Activated gamma-delta T cell (primary cell): ENCODE results near the gene FAAP100.
A peak's percentile ranks its signal among the peaks of the same experiment; 100 is the strongest.

Experiments
- DNase-seq: peaks from one replicate; lab custom pipeline; 2025; lab: John Stamatoyannopoulos, UW

FAAP100 gene

DNA sequence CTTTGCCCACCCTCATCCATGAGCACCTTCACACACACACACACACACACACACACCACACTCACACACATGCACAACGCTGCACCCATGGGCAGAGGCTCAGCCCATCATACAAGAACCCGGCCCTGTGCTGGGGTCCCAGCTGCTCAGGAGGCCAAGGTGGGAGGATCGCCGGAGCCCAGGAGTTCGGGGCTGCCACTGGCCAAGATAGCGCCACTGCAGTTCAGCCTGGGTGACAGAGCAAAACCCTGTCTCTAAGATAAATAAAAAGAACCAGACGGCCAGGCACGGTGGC lies 27.3 kb downstream of the FAAP100 start:
- DNase-seq = no peak

- no peak for DNase-seq
Measured at GRCh38 chr17:81524039-81524864, 27.9 kb downstream of the FAAP100 start.

- no peak for DNase-seq
Measured at GRCh38 chr17:81523402-81524038, 28.6 kb downstream of the FAAP100 start.

DNA sequence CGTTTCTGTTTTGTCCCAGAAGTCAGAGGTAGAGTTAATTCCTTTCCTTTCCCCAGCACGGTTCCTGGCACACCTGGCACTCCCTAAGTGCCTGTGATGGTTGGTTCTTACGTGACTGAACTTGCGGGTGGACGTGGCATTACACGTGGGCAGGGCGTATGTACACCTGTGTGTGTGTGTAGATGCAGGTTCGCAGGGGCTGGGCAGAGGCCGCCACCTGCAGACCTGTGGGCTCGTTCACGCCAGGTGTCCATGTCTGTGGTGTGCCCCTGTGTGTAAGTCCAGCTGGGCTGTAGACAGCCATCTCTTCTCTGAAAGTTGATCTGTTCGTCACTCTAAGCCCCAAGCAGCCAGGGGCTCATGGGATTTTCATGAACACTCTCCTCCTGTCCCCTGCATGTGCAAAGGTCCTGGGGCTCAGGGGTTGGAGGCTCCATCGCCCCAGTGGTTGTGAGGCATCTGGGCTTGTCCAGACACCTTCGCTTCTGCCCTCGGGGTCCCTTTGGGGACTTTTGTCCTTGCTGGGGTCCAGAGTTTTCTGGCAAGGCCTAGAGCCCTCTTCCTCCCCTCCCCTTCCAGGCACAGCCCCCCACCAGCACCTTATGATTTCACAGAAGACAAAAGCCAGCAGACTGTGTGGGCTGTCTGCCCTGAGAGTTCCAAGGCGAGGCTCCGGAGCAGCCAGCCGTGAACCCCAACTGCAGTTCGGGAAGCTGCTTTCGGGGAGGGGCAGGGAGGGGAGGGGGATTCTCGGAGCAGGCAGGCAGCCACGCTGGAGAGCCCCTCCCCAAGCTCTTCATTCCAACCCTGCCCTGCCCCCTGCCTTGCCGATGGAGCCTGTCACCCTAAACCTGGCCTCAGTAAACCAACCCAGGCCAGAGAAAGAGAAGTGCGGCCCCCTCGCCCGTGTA lies 29.4 kb downstream of the FAAP100 start:
- DNase-seq = no peak

DNA sequence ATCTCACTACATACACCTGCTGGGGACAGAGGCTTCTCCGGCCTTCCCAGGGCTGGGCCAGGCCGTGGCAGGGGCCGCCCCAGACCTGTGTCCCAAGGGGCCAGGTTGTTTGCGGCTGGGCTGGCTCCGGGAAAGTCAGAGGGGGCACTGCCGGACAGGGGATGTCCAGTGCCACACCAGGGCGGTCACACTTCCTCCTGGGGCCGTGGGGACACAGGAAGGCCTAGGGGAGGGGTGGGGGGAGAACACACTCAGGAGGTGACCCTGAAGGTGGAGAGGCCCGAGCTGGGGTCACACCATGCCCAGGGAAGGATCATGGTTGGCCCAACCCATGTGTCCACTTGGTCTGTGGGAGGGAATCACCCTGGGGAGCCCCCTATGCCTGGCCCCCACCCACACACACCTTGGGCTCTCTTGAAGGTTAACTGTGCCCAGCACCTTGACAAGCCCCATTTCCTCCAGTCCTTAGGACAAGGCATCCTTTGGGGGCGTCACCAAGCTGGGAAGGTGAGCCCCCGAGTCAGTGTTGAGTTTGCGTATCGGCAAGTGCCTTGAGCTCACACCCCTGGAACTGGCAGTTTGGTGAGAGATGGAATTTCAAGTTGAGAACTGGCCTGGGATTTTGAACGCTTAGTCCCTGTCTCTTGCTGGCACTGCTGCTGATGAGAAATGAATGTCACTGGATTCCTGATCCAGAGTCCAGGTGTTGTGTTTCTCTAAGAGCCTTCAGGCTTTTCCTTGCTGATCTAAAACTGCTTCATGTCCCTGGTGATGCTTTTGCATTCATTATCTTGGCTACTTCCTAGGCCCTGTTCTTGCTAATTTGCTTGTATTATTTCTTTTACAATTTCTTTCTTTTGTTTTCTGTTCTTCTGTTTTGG lies 31.9 kb downstream of the FAAP100 start:
- DNase-seq = no peak

- DNase-seq = peak; percentile 54
Measured at GRCh38 chr17:81519284-81520020, 32.7 kb downstream of the FAAP100 start.

- DNase-seq = no peak
Measured at GRCh38 chr17:81518785-81519283, 33.3 kb downstream of the FAAP100 start.

DNA sequence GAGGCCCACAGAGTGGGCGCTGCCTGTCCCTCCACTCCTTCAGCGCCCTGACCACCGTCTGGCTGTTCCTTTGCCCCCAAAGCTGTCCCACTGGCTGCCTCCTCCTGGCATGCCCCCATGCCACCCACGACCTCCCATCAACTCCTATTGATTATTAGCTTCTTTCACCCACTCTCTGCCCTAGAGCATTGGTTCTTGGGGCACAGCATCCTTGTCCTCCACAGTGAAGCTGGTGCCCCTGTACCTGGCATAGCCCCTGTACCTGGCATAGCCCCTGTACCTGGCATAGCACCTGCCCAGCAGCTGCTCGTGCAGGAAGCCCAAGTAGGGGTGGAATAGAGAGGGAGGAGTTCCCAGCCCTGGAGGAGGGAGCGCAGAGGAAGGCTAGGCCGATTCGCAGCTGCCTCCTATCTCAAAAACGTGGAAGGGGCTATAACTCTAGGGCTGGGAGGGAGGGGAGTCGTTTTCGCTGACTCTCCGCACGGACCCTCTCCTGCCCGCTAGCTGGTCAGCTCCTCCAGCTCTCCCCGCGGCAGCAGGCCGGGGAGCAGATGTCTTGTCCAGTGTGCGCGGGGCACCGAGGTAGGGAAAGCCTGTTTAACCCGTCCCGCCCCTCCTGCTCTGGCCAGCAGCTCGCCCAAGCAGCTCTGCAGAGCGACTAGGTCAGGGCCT lies 33.9 kb downstream of the FAAP100 start:
- no peak for DNase-seq

GRCh38 chr17:81517339-81518112 lies 34.6 kb downstream of the FAAP100 start:
- DNase-seq = no peak

DNA sequence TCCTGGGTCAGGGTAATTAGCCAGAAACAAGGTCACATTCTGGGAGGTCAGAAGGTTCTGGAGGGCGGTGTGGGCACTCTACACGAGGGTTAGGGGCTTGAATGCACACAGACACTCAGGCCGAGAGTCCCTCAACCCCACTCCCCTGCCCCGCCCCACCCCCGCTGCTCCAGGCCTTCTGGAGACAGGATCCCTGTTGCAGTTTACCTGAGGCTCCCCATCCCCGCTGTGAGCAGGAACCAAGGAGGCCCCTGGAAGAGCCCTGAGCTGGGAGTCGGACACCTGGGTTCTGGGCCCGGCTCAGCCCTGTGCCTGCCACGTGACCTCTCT lies 35.2 kb downstream of the FAAP100 start:
- no peak for DNase-seq

GRCh38 chr17:81516439-81516838 lies 35.7 kb downstream of the FAAP100 start:
- no peak for DNase-seq

DNA sequence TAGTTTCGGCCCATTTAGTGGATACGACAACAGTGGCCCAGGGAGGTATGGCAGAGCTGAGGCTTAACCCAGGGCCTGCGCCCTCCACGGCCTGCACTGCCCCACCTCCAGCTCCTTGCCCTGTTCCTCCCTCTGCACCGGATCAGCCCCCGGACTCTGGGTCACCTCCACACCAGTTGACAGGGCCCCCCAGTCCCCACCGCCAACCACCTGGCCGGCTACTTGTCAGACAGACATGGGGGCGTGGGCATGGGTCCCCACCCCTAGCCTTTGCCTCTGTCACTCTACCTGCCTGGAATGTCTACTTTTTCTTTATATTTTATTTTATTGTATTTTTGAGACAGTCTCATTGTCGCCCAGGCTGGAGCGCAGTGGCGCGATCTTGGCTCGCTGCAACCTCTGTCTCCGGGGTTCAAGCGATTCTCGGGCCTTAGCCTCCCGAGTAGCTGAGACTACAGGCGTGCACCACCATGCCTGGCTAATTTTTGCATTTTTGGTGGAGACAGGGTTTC lies 36.6 kb downstream of the FAAP100 start:
- DNase-seq = no peak

DNA sequence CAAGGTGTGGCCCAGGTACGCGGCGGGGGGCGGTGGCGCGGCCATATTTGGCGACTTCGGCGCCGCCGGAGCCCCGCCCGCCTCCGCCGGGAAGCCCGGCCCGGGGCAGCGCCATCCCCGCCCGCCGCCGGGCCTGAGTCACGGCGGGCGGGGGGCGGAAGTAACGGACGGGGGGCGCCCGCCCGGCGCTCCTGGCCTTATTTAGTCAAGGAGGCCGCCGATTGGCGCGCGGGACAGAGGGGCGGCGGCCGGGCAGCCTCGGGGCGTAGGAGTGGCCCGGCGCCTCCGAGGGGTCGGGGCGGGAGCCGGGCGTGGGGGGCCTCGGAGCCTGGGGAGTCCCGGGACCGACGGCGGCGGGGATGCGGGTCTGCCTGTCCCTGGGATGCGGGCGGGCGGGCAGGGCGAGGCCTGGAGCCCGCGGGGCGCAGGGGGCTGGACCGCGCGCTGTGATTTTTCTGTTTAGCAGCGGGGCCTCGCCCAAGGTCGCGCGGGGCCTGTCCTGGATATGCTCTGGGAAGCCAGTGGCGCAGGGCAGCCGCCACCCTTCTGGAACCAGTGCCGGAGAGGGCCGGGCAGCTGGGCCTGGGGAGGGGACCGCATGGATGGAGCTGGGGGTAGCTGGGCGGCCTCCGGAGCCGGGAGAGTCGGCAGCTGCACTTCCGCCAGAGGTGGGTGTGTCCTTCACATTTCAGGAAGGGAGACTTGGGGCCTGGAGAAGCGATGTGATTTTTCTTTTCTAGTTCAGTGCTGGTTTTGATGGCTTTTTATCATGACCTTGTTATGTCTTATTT lies 37.2 kb downstream of the FAAP100 start:
- peak; percentile 73 for DNase-seq

GRCh38 chr17:81514489-81514738 lies 37.7 kb downstream of the FAAP100 start:
- DNase-seq = no peak

DNA sequence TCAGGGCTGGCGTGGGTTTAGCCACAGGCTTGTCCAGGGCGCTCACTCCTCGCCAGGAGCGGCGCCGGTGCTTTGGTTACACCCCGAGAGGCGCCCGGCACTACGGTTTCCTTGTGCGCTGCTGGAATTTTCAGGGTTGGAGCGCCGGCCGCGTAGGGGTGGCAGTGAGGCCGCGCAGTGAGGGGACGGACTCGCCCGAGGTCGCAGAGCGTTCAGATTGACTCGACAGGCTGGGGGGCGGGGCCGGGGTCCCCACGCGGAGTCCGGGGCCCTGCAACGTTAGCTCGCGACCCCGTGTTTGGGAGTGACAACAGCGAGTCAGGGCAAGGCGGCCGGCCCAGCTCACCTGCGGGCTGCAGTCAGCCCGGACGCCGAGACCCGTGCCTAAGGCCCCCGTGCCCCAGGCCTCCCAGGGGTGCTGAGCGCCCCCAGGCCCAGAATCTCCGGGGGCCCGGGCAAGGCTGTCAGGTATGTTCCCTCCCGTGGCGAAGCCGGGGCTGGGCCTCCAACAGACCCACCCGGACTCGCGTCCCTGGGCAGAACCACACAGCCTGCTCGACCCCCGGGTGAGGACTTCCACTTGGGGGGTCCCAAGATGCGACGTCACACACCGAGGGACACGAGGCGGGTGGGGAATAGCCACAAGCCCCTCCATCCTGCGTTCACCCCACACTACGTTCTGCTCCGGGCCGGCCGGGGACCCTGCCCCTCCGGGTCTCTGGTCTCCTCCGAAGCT lies 38.2 kb downstream of the FAAP100 start:
- DNase-seq = no peak

DNA sequence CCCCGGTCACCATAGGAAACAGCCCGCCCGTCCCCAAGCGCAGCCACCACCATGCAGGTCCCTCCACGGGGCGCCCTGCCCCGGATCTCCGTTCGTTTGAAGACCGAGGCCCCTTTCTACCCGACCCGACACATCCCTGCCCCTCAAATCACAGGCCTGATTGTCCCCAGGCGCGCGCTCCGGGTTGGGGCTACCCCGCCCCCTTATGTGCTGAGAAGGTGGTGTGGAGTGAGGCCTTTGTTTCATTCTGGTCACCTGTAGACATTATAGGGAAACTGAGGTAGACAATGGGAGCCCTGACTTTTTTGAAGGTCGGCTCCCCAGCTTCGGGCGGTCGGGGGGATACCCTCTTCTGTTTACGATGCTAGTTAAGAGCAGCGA lies 38.8 kb downstream of the FAAP100 start:
- DNase-seq = peak; percentile 52

DNA sequence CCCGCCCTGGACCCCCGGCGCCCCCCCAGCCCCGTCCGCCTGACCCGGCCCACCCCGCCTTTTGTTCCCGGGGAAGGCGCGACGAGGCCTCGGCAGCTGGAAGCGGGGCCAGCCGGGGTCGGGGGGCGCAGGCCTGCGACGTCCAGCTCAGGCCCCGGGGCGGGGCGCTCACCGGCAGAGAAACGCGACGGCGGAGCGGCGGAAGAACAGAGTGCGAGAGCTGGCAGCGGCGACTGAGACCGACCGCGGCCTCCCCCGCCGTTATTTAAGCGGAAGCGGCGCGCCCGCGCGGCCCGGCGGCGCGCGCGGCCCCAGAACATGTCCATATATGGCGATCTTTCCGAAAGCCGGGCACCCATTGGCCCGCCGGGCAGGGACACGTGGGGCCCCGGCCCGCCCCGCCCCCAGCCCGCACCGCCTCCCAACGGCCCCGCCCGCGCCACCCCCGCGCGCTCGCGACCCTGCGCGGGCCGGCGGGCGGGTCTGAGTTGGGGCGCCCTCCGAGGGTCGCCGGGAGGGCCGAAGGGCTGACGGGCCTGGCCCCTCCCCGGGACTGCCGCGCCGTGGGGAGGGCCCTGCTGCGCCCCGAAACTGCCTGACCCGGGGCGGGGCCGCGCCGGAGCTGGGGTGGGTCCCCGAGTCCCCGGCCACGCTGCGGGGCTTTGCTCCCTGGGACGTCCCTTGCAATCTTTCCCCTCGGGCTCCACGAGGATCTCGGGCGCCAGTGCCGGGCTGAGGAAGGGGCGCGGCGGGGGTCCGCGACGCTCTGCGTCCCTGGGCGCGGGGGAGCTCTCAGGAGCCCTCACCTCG lies 39.4 kb downstream of the FAAP100 start, which contains the start of gene ACTG1:
Gene ACTG1, minus strand, starts transcription at position 238 of the 810 bp plus-strand sequence. CDS start 445 bp downstream, outside the sequence.
- DNase-seq = peak; percentile 86
